SH-SY5Y (cell line): ENCODE data around the gene PCNT.

Source experiments
- GATA2 ChIP-seq: IDR thresholded peaks from 2 replicates; pipeline ENCODE4 v1.6.1; 2011; ENCODE audit warnings: mild to moderate bottlenecking, low read depth, low read length
- GATA3 ChIP-seq: IDR thresholded peaks from 2 replicates; pipeline ENCODE4 v1.6.1; 2011; ENCODE audit warnings: low read depth, mild to moderate bottlenecking, low read length, moderate library complexity

DNA sequence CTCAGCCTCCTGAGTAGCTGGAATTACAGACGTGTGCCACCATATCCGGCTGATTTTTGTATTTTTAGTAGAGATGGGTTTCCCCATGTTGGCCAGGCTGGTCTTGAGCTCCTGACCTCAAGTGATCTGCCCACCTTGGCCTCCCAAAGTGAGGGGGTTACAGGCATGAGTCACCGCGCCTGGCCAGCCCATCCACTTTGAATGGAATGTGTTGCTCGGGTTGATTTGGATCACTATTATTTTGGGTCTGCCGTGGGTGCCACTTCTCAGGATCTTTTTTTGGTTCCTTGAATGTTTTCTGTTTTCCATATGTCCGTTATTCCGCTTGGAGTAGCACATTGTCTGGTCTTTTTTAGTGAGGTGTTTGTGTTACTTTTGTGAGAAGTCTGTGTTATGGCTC lies 17.0 kb downstream of the PCNT start:
- TF ChIP-seq GATA2 = no peak
- TF ChIP-seq GATA3 = no peak
